Activated CD8-positive, alpha-beta memory T cell treated with anti-CD3 and anti-CD28 coated beads, Interleukin-2, amount 10 ng/mL, durations not matched to agents 7 days and 5 days (primary cell): Measurements from ENCODE around the gene OSBPL5. TPM values are rescaled to one million over a fixed set of nuclear protein-coding genes. Genes with fewer than 3 reads are reported as not detected.

ENCODE experiments used
- ATAC-seq: fragments of 150-1000 bp; cut with Tn5 transposase; one replicate; pipeline ENCODE4 v1.10.0; 2021; ENCODE audit warnings: moderate library complexity
- CTCF ChIA-PET: fragments of 350-600 bp; sonication (Branson Sonifier 250); formaldehyde crosslinking; loops from one replicate; lab custom pipeline; 2021; ENCODE audit warnings: antibody characterized with exemption; lab: Charles Lee
- DNase-seq: peaks from one replicate; pipeline ENCODE4 v3.0.0-alpha.2; 2020
- H3K27ac Mint-ChIP-seq: one replicate; pipeline ENCODE4 v1.8.0; 2021; ENCODE audit warnings: mild to moderate bottlenecking, mixed read lengths
- H3K27me3 Mint-ChIP-seq: one replicate; pipeline ENCODE4 v1.8.0; 2021; ENCODE audit warnings: mixed read lengths
- H3K36me3 Mint-ChIP-seq: one replicate; pipeline ENCODE4 v1.8.0; 2021; ENCODE audit warnings: mild to moderate bottlenecking, mixed read lengths
- H3K4me1 Mint-ChIP-seq: one replicate; pipeline ENCODE4 v1.8.0; 2021; ENCODE audit warnings: mixed read lengths
- H3K4me3 Mint-ChIP-seq: one replicate; pipeline ENCODE4 v1.8.0; 2021; ENCODE audit warnings: mild to moderate bottlenecking, moderate library complexity, mixed read lengths
- H3K9me3 Mint-ChIP-seq: one replicate; pipeline ENCODE4 v1.8.0; 2022; ENCODE audit warnings: low read depth, mixed read lengths
- total RNA-seq, 2 experiments: library from RNA; stranded (reverse); gene quantifications; one replicate each; pipeline ENCODE4 v1.2.3, GENCODE V29; 2021

OSBPL5 gene
- total RNA-seq, 2 experiments from 2014 or later = 2.5 to 2.6 TPM

- H3K36me3 Mint-ChIP-seq = no peaks in the 10 kb centered on the region
- CTCF ChIA-PET = interaction anchor here (0.9 to 5.7 kb wide), 4 partner anchors 39 to 555 kb away, joined by 3 to 70 read pairs (median 49); partner anchors contain the start of gene PHLDA2
- no peaks in the 10 kb centered on the region for H3K27me3 Mint-ChIP-seq
- no peak overlapping the region for H3K4me3 Mint-ChIP-seq
- DNase-seq (no peak), ATAC-seq (no peak)
- H3K9me3 Mint-ChIP-seq = no peaks in the 10 kb centered on the region
- H3K4me1 Mint-ChIP-seq = peaks cover 6% of the 10 kb centered on the region
- H3K27ac Mint-ChIP-seq = no peak overlapping the region
These were observed 77.0 kb downstream of the OSBPL5 start for GRCh38 chr11:3087821-3088800.

- ATAC-seq = no peak
- DNase-seq = no peak
- Mint-ChIP-seq H3K9me3 (no peaks in the 10 kb centered on the region), H3K27me3 (no peaks in the 10 kb centered on the region), H3K4me3 (no peak overlapping the region), H3K4me1 (peaks cover 6% of the 10 kb centered on the region), H3K36me3 (no peaks in the 10 kb centered on the region), H3K27ac (no peak overlapping the region)
- CTCF ChIA-PET = interaction anchor here (0.9 kb wide), 1 partner anchor 50 kb away, joined by 3 read pairs; no protein-coding TSS in a partner anchor
These were observed 77.7 kb downstream of the OSBPL5 start for GRCh38 chr11:3087373-3087772.

- DNase-seq (no peak), ATAC-seq (no peak)
- Mint-ChIP-seq H3K27me3 (no peaks in the 10 kb centered on the region), H3K36me3 (no peaks in the 10 kb centered on the region), H3K4me3 (no peak overlapping the region), H3K4me1 (peaks cover 6% of the 10 kb centered on the region), H3K9me3 (no peaks in the 10 kb centered on the region), H3K27ac (no peak overlapping the region)
- CTCF ChIA-PET = no interaction called here
These were observed 78.4 kb downstream of the OSBPL5 start for GRCh38 chr11:3086671-3087150.

DNA sequence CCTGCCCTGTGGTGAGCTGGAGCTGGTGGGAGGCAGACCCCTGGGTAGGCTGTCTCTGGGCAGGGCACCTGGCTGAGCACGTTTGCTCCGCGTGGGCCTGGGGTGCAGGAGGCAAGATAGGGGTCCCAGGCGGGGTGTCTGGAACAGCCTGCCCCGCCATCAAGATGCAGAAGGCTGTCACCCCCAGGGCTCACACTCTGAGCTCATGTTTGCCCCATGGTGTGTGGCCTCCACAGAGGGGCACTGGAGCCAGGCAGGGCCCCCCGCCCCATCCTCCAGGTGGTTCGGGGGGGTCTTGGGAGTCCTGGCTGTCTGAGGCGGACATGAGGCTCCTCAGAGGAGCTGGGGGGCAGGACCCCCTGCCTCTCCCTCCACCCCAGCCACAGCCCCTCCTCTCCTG is 79.0 kb downstream of the OSBPL5 start:
- no peaks in the 10 kb centered on the region for H3K36me3 Mint-ChIP-seq
- CTCF ChIA-PET = interaction anchor here (0.6 to 0.9 kb wide), 2 partner anchors 50 to 780 kb away, joined by 3 read pairs; no protein-coding TSS in a partner anchor
- ATAC-seq (no peak), DNase-seq (no peak)
- H3K4me1 Mint-ChIP-seq = peaks cover 1% of the 10 kb centered on the region
- no peak overlapping the region for H3K27ac Mint-ChIP-seq
- no peaks in the 10 kb centered on the region for H3K27me3 Mint-ChIP-seq
- no peaks in the 10 kb centered on the region for H3K9me3 Mint-ChIP-seq
- H3K4me3 Mint-ChIP-seq = no peak overlapping the region

- CTCF ChIA-PET = interaction anchor here (0.9 to 1.4 kb wide), 3 partner anchors 33 to 109 kb away, joined by 3 to 4 read pairs (median 3); no protein-coding TSS in a partner anchor
These were observed 80.1 kb downstream of the OSBPL5 start for GRCh38 chr11:3085052-3085451.

GRCh38 chr11:3083321-3083720 is 81.8 kb downstream of the OSBPL5 start:
- CTCF ChIA-PET = interaction anchor here (1.3 kb wide), 1 partner anchor 33 kb away, joined by 3 read pairs; no protein-coding TSS in a partner anchor

More at GRCh38 chr11:3085052-3085451, 80.1 kb downstream of the OSBPL5 start:
- Mint-ChIP-seq H3K36me3 (no peaks in the 10 kb centered on the region), H3K9me3 (no peaks in the 10 kb centered on the region), H3K4me1 (no peaks in the 10 kb centered on the region), H3K27ac (no peak overlapping the region), H3K4me3 (no peak overlapping the region), H3K27me3 (peaks cover 9% of the 10 kb centered on the region)
- DNase-seq (no peak), ATAC-seq (no peak)

DNA sequence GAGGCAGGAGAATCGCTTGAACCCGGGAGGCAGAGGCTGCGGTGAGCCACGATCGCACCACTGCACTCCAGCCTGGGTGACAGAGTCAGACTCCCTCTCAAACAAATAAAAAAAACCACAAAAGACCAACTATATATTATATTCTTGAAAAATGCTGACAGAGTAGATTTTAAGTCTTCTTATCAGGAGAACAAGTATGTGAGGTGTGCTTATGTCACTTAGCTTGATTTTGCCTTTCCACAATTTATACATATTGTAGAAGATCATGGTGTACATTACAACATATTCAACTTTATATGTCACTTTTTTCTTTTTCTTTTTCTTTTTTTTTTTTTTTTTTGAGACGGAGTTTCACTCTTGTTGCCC is 83.7 kb downstream of the OSBPL5 start:
- H3K9me3 Mint-ChIP-seq = no peaks in the 10 kb centered on the region
- H3K27me3 Mint-ChIP-seq = peaks cover 18% of the 10 kb centered on the region
- no peaks in the 10 kb centered on the region for H3K36me3 Mint-ChIP-seq
- no peak overlapping the region for H3K4me3 Mint-ChIP-seq
- H3K27ac Mint-ChIP-seq = no peak overlapping the region
- no peak for DNase-seq
- no peak for ATAC-seq
- H3K4me1 Mint-ChIP-seq = no peaks in the 10 kb centered on the region
- CTCF ChIA-PET = interaction anchor here (1.9 kb wide), 1 partner anchor 10 kb away, joined by 7 read pairs; no protein-coding TSS in a partner anchor

More at GRCh38 chr11:3083321-3083720, 81.8 kb downstream of the OSBPL5 start:
- ATAC-seq (no peak), DNase-seq (no peak)
- Mint-ChIP-seq H3K27me3 (peaks cover 15% of the 10 kb centered on the region), H3K4me1 (no peaks in the 10 kb centered on the region), H3K4me3 (no peak overlapping the region), H3K36me3 (no peaks in the 10 kb centered on the region), H3K27ac (no peak overlapping the region), H3K9me3 (no peaks in the 10 kb centered on the region)

- no peaks in the 10 kb centered on the region for H3K36me3 Mint-ChIP-seq
- DNase-seq = no peak
- no peaks in the 10 kb centered on the region for H3K4me1 Mint-ChIP-seq
- no peaks in the 10 kb centered on the region for H3K9me3 Mint-ChIP-seq
- no peak overlapping the region for H3K27ac Mint-ChIP-seq
- ATAC-seq = no peak
- CTCF ChIA-PET = interaction anchor here (1.9 kb wide), 1 partner anchor 10 kb away, joined by 7 read pairs; no protein-coding TSS in a partner anchor
- peaks cover 18% of the 10 kb centered on the region for H3K27me3 Mint-ChIP-seq
- H3K4me3 Mint-ChIP-seq = no peak overlapping the region
These were observed 84.3 kb downstream of the OSBPL5 start for GRCh38 chr11:3080733-3081385.

- Mint-ChIP-seq H3K9me3 (no peaks in the 10 kb centered on the region), H3K4me3 (no peak overlapping the region), H3K27me3 (peaks cover 18% of the 10 kb centered on the region), H3K4me1 (no peaks in the 10 kb centered on the region), H3K36me3 (no peaks in the 10 kb centered on the region), H3K27ac (no peak overlapping the region)
- DNase-seq (no peak), ATAC-seq (no peak)
- CTCF ChIA-PET = interaction anchor here (1.9 kb wide), 1 partner anchor 11 kb away, joined by 7 read pairs; no protein-coding TSS in a partner anchor
These were observed 85.0 kb downstream of the OSBPL5 start for GRCh38 chr11:3080104-3080503.

GRCh38 chr11:3077846-3078440 is 87.2 kb downstream of the OSBPL5 start:
- DNase-seq = no peak
- no peak for ATAC-seq
- CTCF ChIA-PET = interaction anchor here (1.1 to 3.0 kb wide), 2 partner anchors 11 to 13 kb away, joined by 3 to 10 read pairs; no protein-coding TSS in a partner anchor
- H3K27me3 Mint-ChIP-seq = peaks cover 24% of the 10 kb centered on the region
- H3K27ac Mint-ChIP-seq = no peak overlapping the region
- H3K9me3 Mint-ChIP-seq = no peaks in the 10 kb centered on the region
- H3K36me3 Mint-ChIP-seq = no peaks in the 10 kb centered on the region
- H3K4me1 Mint-ChIP-seq = no peaks in the 10 kb centered on the region
- H3K4me3 Mint-ChIP-seq = no peak overlapping the region

DNA sequence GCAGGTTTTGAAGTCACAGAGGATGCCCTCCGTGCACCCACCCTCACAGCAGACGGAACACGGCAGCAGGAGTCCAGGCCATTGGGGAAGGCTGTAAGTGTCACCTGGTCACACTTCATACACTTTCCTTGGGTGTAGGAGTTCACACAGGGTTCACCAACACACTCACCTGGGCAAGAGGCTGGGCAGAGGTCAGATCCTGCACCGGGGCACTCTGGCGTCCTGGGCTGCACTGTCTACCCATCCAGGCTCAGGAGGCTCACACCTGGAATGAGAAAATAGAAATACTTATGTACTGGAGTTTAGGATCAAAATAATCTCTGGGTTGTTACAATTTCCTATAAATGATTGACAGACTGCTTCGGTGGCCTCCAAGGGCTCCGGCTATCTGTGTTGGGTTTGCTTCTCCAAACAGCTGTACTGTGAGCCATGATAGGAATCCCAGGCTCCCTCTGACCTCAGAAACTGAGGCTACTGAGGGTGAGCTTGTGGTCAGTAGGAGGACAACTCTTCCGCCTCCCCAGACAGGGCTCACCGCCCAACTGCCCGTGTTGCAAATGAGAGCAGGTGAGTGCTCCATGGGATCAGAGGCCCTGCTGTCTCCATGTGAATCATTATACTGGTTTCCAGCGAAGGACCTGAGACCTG is 87.8 kb downstream of the OSBPL5 start:
- H3K36me3 Mint-ChIP-seq = no peaks in the 10 kb centered on the region
- H3K27ac Mint-ChIP-seq = no peak overlapping the region
- no peaks in the 10 kb centered on the region for H3K4me1 Mint-ChIP-seq
- H3K9me3 Mint-ChIP-seq = no peaks in the 10 kb centered on the region
- CTCF ChIA-PET = interaction anchor here (0.7 to 3.0 kb wide), 3 partner anchors 12 to 340 kb away, joined by 3 to 10 read pairs (median 6); no protein-coding TSS in a partner anchor
- no peak overlapping the region for H3K4me3 Mint-ChIP-seq
- peaks cover 26% of the 10 kb centered on the region for H3K27me3 Mint-ChIP-seq
- DNase-seq (no peak), ATAC-seq (no peak)

DNA sequence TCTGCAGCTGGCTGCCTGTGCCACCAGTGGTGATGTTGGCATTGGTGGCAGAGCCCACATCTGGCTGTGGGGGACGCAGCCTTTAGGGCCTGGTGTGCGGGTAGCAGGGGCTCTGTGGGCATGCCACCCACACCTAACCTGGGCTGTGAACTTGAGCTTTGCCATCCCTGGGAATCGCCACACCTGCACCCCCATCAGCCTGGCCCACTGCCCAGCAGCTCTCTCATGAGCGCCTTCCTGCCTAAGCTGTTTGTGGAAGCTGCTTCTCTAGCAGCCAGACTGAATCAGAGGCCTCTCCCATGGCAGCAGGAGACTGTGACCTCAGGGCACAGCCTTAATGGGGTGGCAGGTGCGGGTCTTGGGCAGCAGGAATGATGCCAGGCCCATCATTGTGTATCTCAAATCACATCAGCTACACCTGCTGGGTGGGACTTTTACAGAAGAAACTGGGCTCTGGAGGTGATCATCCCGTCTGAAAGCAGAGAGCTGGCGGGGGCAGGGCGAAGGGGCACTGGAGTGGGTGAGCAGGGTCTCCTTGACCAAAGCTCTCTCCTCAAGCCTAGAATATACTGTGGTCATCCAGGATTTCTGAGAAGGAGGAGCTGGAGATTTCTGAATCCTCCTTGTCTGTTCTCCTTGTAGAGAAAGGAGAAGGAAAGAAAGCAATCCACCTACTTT is 90.1 kb downstream of the OSBPL5 start:
- Mint-ChIP-seq H3K9me3 (no peaks in the 10 kb centered on the region), H3K27me3 (peaks cover 20% of the 10 kb centered on the region), H3K36me3 (no peaks in the 10 kb centered on the region), H3K4me3 (no peak overlapping the region), H3K4me1 (no peaks in the 10 kb centered on the region), H3K27ac (no peak overlapping the region)
- CTCF ChIA-PET = interaction anchor here (0.8 to 1.8 kb wide), 2 partner anchors 17 to 145 kb away, joined by 4 to 7 read pairs; no protein-coding TSS in a partner anchor
- ATAC-seq = no peak
- no peak for DNase-seq
